ENCODE data around the gene SDC1.
"Not testable (repeated sequence)": the region's sequence is repeated elsewhere in the genome, so short reads cannot be mapped to it uniquely, and the experiment has no call there.

Gene SDC1

GRCh38 chr2:20224716-20225293 is at the start of gene SDC1:
Gene SDC1 (minus strand): TSS chr2:20225130. CDS start chr2:20224867, 263 bp downstream.
- in situ Hi-C loops (cut with MboI; ENCODE audit: low sequenced_read_pairs) = no loop called here

DNA sequence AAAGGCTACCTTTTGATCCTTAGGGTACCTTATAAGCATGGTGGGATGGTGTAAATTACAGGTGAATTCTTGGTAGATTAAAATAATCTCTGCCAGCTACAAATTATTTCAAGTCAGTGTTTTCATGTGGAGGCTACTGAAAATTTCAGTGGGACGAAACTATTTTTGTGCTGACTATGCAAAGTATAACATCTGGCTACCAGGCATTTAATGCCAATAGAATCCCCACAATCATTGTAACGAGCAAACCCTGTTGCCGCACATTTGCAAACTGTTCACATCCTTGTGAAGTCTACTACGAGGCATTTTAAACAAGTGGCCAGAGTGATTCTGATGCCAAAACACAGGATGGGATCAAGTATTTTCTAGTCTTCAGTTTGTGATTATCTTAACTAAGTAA is 48.1 kb upstream of the SDC1 start:
- in situ Hi-C loops (cut with MboI; ENCODE audit: low sequenced_read_pairs) = no loop called here

DNA sequence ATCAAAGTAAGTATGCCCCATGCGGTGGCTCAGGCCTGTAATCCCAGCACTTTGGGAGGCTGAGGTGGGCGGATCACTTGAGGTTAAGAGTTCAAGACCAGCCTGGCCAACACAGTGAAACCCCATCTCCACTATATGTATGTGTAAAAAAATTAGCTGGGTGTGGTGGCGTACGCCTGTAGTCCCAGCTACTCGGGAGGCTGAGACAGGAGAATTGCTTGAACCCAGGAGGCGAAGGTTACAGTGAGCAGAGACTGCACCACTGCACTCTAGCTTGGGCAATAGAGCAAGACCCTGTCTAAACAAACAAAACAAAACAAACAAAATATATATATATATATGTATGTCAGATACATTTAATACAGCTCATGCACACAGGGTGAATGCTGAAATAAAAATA is 43.4 kb upstream of the SDC1 start:
- in situ Hi-C loops (cut with MboI; ENCODE audit: low sequenced_read_pairs) = not testable (repeated sequence)

DNA sequence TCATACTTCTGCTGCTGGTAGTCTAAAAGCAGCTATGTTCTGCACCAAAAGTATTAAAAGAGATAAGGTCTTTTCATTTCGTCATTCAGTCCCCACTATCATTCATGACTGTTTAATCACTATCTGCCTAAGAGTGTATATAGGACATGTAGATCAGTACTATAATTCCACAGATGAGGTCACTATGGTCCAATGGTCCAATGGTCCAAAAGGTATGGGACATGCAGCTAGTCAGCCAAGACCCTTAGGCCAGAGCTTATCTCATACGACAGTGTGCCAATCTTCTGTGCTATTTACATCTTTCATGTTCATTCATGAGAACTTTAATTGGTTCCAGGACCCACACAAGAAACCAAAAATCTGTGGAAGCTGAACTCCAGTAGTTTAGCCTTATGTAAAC is 42.6 kb upstream of the SDC1 start:
- in situ Hi-C loops (cut with MboI; ENCODE audit: low sequenced_read_pairs) = no loop called here

- in situ Hi-C loops (cut with MboI; ENCODE audit: low sequenced_read_pairs) = no loop called here
Measured at GRCh38 chr2:20264629-20265028, 39.7 kb upstream of the SDC1 start.

DNA sequence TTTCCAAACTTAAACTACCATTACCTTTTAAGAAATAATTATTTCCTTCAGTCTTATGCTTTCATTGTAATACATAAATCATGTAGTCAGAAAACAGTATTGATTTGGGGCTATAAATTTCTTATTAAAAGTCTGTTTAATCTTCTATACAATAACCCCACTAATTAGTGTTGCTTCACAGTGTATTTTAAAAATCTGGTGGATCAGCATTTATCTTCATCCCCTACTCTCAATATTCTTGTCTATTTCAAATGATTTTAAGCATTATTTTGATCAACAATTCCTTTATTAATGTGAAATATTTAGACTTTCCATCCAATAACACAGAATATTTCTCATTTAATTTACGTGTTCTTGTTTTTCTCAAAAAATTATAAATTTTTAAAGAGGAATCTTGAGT is 32.5 kb upstream of the SDC1 start:
- in situ Hi-C loops (cut with MboI; ENCODE audit: low sequenced_read_pairs) = no loop called here

- in situ Hi-C loops (cut with MboI; ENCODE audit: low sequenced_read_pairs) = no loop called here
Measured at GRCh38 chr2:20254731-20255130, 29.8 kb upstream of the SDC1 start.

- in situ Hi-C loops (cut with MboI; ENCODE audit: low sequenced_read_pairs) = no loop called here
Measured at GRCh38 chr2:20250436-20250835, 25.5 kb upstream of the SDC1 start.

- in situ Hi-C loops (cut with MboI; ENCODE audit: low sequenced_read_pairs) = no loop called here
Measured at GRCh38 chr2:20249170-20249569, 24.2 kb upstream of the SDC1 start.

DNA sequence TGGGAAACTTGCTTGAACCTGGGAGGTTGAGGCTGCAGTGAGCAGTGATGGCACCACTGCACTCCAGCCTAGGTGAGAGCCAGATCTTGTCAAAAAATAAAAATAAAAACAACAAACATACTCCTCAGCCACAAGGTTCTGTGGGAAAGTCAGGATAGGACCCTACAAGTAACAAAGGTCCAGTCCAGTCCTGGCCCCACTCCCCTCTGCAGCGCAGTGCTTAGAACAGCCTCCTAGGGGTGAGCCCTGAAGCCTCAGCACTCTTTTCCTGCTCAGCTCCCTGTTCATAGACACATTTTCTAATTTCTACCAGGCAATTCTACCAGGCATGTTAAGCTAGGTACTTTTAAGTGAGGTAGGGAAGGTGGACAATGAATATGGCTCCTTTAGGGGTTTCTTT is 22.2 kb upstream of the SDC1 start:
- in situ Hi-C loops (cut with MboI; ENCODE audit: low sequenced_read_pairs) = no loop called here

GRCh38 chr2:20243637-20244036 is 18.7 kb upstream of the SDC1 start:
- in situ Hi-C loops (cut with MboI; ENCODE audit: low sequenced_read_pairs) = not testable (repeated sequence)

- in situ Hi-C loops (cut with MboI; ENCODE audit: low sequenced_read_pairs) = no loop called here
Measured at GRCh38 chr2:20242727-20243377, 17.9 kb upstream of the SDC1 start.

GRCh38 chr2:20241973-20242726 is 17.2 kb upstream of the SDC1 start:
- in situ Hi-C loops (cut with MboI; ENCODE audit: low sequenced_read_pairs) = no loop called here

DNA sequence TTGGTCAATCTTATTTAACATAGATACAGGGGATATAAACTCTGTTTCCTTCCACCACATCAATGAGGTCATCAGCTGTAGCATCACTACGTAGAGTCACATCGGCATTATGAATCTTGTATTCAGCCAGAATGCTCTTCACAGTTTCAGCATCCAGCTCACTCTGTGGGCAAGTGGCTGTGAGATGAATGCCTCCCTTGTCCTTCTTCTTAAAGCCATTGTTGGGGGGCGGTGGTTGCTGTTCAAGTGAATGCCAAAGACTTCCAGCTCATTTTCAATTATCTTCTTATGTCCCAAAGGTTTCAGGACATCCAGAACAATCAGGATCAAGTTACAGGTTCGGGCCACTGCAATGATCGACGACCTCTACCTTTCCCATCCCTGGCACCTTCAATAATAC is 15.4 kb upstream of the SDC1 start:
- in situ Hi-C loops (cut with MboI; ENCODE audit: low sequenced_read_pairs) = not testable (repeated sequence)

DNA sequence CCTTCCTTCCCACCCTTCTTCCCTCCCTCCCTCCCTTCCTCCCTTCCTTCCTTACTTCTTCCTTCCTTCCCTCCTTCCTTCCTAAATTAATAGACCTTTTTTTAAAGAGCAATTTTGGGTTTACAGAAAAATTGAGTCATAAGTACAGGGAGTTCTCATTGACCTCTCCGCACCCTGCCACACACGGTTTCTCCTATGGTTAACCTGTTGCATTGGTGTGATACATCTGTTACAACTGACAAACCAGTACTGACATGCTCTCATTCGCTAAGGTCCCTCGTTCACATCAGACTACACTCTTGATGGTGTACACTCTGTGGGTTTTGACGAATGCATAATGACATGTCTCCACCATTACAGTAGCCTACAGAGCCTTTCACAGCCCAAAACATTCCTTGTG is 11.6 kb upstream of the SDC1 start:
- in situ Hi-C loops (cut with MboI; ENCODE audit: low sequenced_read_pairs) = no loop called here

- in situ Hi-C loops (cut with MboI; ENCODE audit: low sequenced_read_pairs) = no loop called here
Measured at GRCh38 chr2:20235655-20236305, 10.8 kb upstream of the SDC1 start.

- in situ Hi-C loops (cut with MboI; ENCODE audit: low sequenced_read_pairs) = not testable (repeated sequence)
Measured at GRCh38 chr2:20234597-20234996, 9.7 kb upstream of the SDC1 start.

- in situ Hi-C loops (cut with MboI; ENCODE audit: low sequenced_read_pairs) = no loop called here
Measured at GRCh38 chr2:20232837-20233207, 7.9 kb upstream of the SDC1 start.

GRCh38 chr2:20231598-20232026 is 6.7 kb upstream of the SDC1 start:
- in situ Hi-C loops (cut with MboI; ENCODE audit: low sequenced_read_pairs) = no loop called here

GRCh38 chr2:20231159-20231558 is 6.2 kb upstream of the SDC1 start:
- in situ Hi-C loops (cut with MboI; ENCODE audit: low sequenced_read_pairs) = no loop called here

- in situ Hi-C loops (cut with MboI; ENCODE audit: low sequenced_read_pairs) = no loop called here
Measured at GRCh38 chr2:20230114-20230425, 5.1 kb upstream of the SDC1 start.

Measured in HL-60/S4 treated with retinoic acid at 250 ng/mL for 4 days and 3 days (cell line).